Hepatocyte (in vitro differentiated cells): Measurements from ENCODE around the gene PCBP3.
"Not testable (repeated sequence)": the region's sequence is repeated elsewhere in the genome, so short reads cannot be mapped to it uniquely, and the experiment has no call there.

Experiments
- CTCF ChIP-seq: fragments of 200-600 bp; sonication (generic); IDR thresholded peaks from 2 replicates; pipeline ENCODE4 v1.5.1; 2016; ENCODE audit warnings: antibody characterized with exemption, mild to moderate bottlenecking; ENCODE audit not compliant: poor library complexity
- EZH2 ChIP-seq: fragments of 200-600 bp; sonication (generic); IDR thresholded peaks from 2 replicates; pipeline ENCODE4 v1.6.1; 2016; ENCODE audit warnings: antibody characterized with exemption, mild to moderate bottlenecking, borderline replicate concordance
- EZH2phosphoT487 ChIP-seq: fragments of 200-600 bp; sonication (generic); IDR thresholded peaks from one replicate; pipeline ENCODE4 v1.6.1; 2018; ENCODE audit warnings: antibody characterized with exemption, mild to moderate bottlenecking, low read depth, moderate library complexity; ENCODE audit not compliant: unreplicated experiment, severe bottlenecking

- TF ChIP-seq CTCF, EZH2, EZH2phosphoT487: not testable (repeated sequence)
These were observed 317.9 kb downstream of the PCBP3 start for GRCh38 chr21:45961408-45961807.
